SJSA1 (cell line): ENCODE measurements around the gene BRK1. TPM values are rescaled to one million over a fixed set of nuclear protein-coding genes. Genes with fewer than 3 reads are reported as not detected.
"Not testable (repeated sequence)": the region's sequence is repeated elsewhere in the genome, so short reads cannot be mapped to it uniquely, and the experiment has no call there.

Experiments used
- DNase-seq, 2 experiments: peaks; one replicate each; pipeline ENCODE4 v3.0.0-alpha.2; 2015 to 2020; ENCODE audit warnings: low spot score in 2 of 2, low read depth in 1 of 2
- H3K27ac ChIP-seq: fragments of 250-450 bp; sonication (Bioruptor Pico); 2 replicates; pipeline ENCODE4 v1.5.1; 2020; ENCODE audit warnings: mild to moderate bottlenecking, moderate library complexity
- H3K27me3 ChIP-seq: fragments of 250-450 bp; sonication (Bioruptor Pico); replicated peaks from 2 replicates; pipeline ENCODE4 v1.5.1; 2020; ENCODE audit warnings: mild to moderate bottlenecking, moderate library complexity
- H3K36me3 ChIP-seq: fragments of 250-450 bp; sonication (Bioruptor Pico); 2 replicates; pipeline ENCODE4 v1.5.1; 2020; ENCODE audit warnings: mild to moderate bottlenecking
- H3K4me1 ChIP-seq: fragments of 250-450 bp; sonication (Bioruptor Pico); replicated peaks from 2 replicates; pipeline ENCODE4 v1.6.1; 2021; ENCODE audit warnings: mild to moderate bottlenecking
- H3K4me3 ChIP-seq: fragments of 250-450 bp; sonication (Bioruptor Pico); 2 replicates; pipeline ENCODE4 v1.5.1; 2020; ENCODE audit warnings: mild to moderate bottlenecking
- H3K9me3 ChIP-seq: fragments of 250-450 bp; sonication (Bioruptor Pico); replicated peaks from 2 replicates; pipeline ENCODE4 v1.5.1; 2020; ENCODE audit warnings: mild to moderate bottlenecking
- total RNA-seq: library from RNA; depleted of rRNA; stranded (reverse); fragments of >200 nt; shearing (Covaris generic); gene quantifications from 2 replicates; pipeline ENCODE4 v1.2.3, GENCODE V29; 2014; rRNA removed

BRK1 gene
- total RNA-seq, 1 experiment from 2014 or later = 112 TPM

GRCh38 chr3:10175334-10175733 lies 59.9 kb downstream of the BRK1 start:
- H3K9me3 ChIP-seq, H3K36me3 ChIP-seq, DNase-seq, H3K27me3 ChIP-seq, H3K27ac ChIP-seq, H3K4me3 ChIP-seq: not testable (repeated sequence)
- H3K4me1 ChIP-seq = peaks cover 17% of the 10 kb centered on the region

GRCh38 chr3:10176150-10176549 lies 60.7 kb downstream of the BRK1 start:
- peaks cover 20% of the 10 kb centered on the region for H3K4me1 ChIP-seq
- H3K36me3 ChIP-seq, H3K4me3 ChIP-seq, H3K9me3 ChIP-seq, DNase-seq, H3K27me3 ChIP-seq, H3K27ac ChIP-seq: not testable (repeated sequence)

Other genes starting within 250 kb of the BRK1 start
- not detected in 2 replicates for gene CIDEC, start 235.4 kb upstream of the BRK1 start, total RNA-seq
- 17.2 and 21.2 TPM in 2 replicates for gene JAGN1, start 225.1 kb upstream of the BRK1 start, total RNA-seq
- 0.37 and 0.56 TPM in 2 replicates for gene IL17RE, start 212.8 kb upstream of the BRK1 start, total RNA-seq
- 12.6 and 19.5 TPM in 2 replicates for gene IL17RC, start 198.6 kb upstream of the BRK1 start, total RNA-seq
- 11.7 and 13.0 TPM in 2 replicates for gene CRELD1, start 181.8 kb upstream of the BRK1 start, total RNA-seq
- 0.25 and 0.58 TPM in 2 replicates for gene PRRT3, start 163.3 kb upstream of the BRK1 start, total RNA-seq
- gene EMC3, start 128.8 kb upstream of the BRK1 start, total RNA-seq = 34.6 and 86.3 TPM in 2 replicates
- 30.0 and 36.7 TPM in 2 replicates for gene FANCD2, start 89.2 kb upstream of the BRK1 start, total RNA-seq
- gene FANCD2OS, start 7.4 kb upstream of the BRK1 start, total RNA-seq = not detected in 2 replicates
- 23.5 and 33.0 TPM in 2 replicates for gene VHL, start 26.1 kb downstream of the BRK1 start, total RNA-seq
- gene IRAK2, start 49.2 kb downstream of the BRK1 start, total RNA-seq = 2.8 and 4.7 TPM in 2 replicates
- gene TATDN2, start 132.8 kb downstream of the BRK1 start, total RNA-seq = 6.7 and 7.8 TPM in 2 replicates
- gene GHRL, start 177.3 kb downstream of the BRK1 start, total RNA-seq = 0.21 TPM in 1 of 2 replicates, not detected in the other
- gene SEC13, start 205.4 kb downstream of the BRK1 start, total RNA-seq = 168 and 188 TPM in 2 replicates